HPDE6-E6E7 (cell line): ENCODE measurements around the gene CRACR2A.

ENCODE experiments used
- DNase-seq: peaks from one replicate; pipeline ENCODE4 v3.0.0; 2011; ENCODE audit warnings: missing footprints; ENCODE audit errors: extremely low spot score

The CRACR2A gene

GRCh38 chr12:3622021-3622821 lies 130.7 kb downstream of the CRACR2A start:
- DNase-seq, result no peak

- no peak for DNase-seq
Measured at GRCh38 chr12:3620856-3621255, 132.1 kb downstream of the CRACR2A start.

DNA sequence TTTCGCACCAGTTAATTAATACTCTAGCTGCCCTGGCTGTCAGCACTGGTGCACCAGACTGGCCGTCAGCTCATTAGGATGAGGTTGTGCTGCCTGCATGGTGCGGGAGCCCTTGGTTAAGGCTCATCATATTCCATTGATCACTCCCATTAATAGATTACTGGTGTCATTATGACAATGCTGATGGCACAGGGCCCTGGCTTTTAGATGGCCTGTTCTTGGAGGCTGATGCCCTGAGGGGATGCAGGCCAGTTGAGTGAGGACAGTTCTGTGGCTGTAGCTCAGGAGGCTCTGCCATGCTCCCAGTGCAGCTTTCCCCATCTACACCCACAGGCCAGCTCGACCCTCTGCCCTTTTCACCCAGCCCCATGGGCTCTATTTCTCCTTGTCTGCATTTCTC lies 135.3 kb downstream of the CRACR2A start:
- DNase-seq, result no peak

DNA sequence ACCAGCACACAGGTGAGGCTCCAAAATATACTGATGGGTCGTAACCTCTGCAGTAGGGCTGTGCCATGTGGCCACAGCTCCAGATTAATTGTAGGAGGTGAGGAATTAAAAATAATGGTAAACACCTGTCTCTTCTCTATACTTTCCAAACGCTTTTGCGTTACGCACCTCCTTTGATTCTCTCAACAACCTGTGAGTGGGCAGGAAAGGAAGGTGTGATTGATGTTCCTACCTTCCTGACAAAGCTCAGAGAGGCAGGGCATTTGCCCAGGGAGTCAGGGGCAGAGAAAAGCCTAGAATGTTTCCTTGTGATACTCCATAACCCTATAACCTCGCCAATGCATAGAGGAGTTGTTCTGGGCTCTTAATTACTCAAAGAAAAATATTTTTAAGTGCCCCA lies 137.0 kb downstream of the CRACR2A start:
- no peak for DNase-seq

DNA sequence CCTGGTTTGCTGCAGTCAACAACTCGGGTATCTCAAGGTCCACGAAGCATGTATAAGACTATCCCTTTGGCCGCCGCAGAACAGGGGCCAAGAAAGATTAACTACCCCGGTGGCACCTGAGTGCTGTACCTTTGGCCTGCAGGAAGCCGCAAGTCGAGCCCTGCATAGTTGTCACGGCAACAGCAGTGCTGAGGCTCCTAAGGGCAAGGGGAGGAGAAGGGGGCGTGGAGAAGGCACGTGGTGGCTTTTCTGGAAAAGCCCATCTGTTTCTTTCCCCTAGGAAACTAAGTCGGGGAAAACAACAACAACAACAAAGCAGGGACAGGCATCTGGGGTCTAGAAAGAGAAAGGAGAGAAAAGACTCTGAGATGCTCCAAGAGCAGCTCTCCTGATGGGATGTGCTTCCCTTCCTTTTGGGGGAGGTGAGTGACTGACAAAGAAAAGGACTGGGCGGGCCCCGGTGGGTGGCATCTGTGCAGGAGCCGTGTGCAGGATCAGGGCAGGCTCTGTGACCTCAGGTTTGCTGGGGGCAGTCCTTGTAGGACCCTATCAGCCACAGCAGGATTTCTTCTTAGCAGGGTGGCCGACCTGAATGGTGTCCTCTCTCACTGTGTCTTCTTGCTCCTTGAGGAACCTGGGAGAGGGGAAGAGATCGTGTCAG lies 138.0 kb downstream of the CRACR2A start:
- no peak for DNase-seq

DNA sequence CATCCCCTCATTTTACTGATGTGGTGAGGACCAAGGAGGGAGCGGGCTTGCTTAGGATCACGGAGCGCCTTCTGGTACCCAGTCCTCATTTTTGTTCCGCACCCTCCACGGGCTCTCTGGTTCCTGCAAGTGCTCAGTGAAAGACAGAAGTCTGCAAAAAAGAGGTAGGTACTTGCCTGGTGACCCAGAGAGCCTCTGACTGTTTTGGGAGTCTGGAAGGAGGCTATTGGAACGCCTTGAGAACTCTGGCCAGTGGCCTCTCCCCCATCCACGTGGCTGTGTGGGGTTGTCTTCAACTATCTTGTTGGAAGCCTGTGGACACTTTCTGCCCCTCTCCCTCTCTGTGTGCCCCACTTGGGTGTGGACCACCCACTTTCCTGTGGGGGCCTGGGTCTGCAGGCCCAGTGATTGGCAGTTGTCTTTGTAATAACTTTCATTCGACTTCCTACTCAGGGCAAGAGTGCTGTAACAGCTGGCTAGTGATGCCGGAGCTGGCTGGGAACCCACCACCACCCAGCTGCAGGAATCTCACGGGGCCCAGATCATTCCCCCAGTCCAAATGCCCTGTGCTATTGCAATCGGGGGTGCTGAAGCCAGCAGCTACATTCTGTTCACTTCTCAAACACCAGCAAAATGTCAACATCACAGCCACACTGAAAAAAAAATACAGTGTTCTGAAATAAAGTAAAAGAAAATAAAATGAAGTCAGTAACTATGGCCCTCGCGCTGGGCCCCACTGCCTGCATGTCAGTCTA lies 139.1 kb downstream of the CRACR2A start:
- DNase-seq, result no peak

GRCh38 chr12:3611860-3612703 lies 140.8 kb downstream of the CRACR2A start:
- no peak for DNase-seq

- DNase-seq, result no peak
Measured at GRCh38 chr12:3607821-3608220, 145.1 kb downstream of the CRACR2A start.

GRCh38 chr12:3607039-3607720 lies 145.7 kb downstream of the CRACR2A start:
- DNase-seq, result no peak

GRCh38 chr12:3606128-3606527 lies 146.8 kb downstream of the CRACR2A start:
- DNase-seq, result no peak

GRCh38 chr12:3605692-3606091 lies 147.2 kb downstream of the CRACR2A start:
- DNase-seq, result no peak

DNA sequence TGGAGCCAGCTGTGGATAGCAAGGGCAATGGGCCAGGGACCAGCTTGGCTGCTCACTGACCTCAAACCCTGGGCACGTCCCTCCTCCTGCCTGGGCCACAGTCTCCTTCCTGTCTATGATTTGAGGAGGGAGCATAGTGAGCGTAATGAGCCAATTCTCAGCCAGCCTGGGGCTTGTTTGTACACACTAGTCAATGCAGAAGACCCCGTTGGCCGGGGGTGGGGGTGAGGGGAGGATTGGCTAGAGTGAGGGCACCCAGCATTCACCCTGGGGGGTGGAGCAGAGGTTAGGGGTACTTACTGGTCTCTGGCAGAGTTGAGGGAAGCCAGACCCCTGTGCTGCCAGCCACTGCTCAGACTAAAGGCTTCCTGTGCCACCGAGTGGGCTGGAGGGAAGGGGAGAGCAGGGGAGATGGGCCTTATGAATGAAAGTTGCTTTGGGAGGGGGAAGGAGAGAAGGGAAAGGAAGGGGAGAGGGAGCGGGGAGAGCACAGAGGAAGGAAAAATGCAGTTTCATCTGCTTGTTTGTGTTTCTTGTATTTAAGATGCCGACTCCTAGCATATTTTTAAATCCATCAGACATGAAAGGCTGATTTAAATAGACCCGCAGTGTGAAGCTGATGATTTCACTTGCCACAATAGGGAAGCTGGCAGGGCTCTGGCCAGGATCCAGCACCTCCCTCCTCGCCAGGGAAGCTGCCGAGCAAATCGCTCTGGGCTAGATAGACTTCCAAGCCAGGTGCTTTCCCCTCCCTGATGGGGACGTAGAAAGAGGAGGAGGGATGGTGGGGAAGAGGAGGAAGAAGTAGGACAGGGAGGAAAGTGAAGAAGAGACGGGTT lies 147.9 kb downstream of the CRACR2A start:
- DNase-seq, result peak; percentile 29

DNA sequence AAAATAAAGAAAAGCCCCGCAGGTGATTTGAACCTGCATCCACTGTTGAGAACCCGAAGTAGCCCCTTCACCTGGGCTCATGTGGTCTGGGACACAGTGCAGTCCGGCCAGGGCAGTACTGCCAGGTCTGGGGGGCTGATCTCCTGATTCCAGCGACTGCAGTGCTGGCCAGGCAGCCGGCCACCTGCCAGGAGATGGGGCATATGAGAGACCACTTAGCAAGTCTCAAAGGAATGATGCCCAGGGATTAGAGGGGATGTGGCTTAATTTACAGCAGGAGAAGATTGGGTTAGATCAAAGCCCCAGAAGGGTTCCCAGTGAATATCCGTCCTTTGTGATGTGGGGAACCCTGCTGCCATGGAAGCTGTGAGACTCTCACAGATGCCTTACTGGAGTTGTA lies 148.6 kb downstream of the CRACR2A start:
- DNase-seq, result no peak

DNA sequence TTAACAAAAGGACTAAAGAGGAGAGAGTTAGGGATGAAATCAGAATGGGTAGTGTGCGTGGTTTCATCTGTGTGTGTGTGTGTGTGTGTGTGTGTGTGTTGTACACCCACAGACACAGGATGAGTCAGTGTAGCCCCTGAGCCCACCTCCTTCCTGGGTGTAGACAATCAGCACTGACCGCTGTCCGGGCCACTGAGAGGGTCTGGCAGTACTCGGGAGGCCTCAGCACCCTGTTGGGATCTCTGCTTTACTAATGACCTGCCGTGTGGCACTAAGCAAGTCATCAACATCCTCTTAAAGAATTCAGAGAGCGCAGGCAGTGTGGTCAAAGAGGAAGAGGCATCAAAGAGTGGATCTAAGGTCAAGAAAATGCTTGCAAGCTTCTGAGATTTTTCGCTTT lies 149.3 kb downstream of the CRACR2A start:
- DNase-seq, result no peak

- DNase-seq, result no peak
Measured at GRCh38 chr12:3602488-3602887, 150.4 kb downstream of the CRACR2A start.

- no peak for DNase-seq
Measured at GRCh38 chr12:3601461-3602150, 151.3 kb downstream of the CRACR2A start.

DNA sequence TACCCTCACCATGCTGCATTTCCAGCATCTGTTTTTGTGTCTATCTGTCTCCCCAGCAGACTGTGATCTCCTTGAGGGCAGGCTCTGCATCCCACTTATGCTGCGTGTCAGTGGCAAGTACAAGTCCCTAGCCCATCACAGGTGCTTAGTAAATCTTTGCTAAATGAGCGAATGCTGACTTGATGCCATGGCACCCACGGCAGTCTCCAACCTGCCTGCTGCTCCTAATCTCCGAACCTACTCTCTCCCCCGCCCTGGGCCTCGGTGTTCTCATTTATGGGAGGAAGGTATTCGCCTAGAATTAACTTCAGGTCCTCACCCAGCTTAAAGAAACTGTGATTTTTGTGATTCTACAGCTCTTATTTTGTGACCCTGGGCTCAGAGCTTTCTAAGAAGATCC lies 152.0 kb downstream of the CRACR2A start:
- no peak for DNase-seq

- DNase-seq, result no peak
Measured at GRCh38 chr12:3600039-3600720, 152.7 kb downstream of the CRACR2A start.
